Ascending aorta (tissue), 2 donors: ENCODE results near the gene GPC5. TPM values are rescaled to one million over a fixed set of nuclear protein-coding genes. Genes with fewer than 3 reads are reported as not detected.
"Not testable (repeated sequence)": the region's sequence is repeated elsewhere in the genome, so short reads cannot be mapped to it uniquely, and the experiment has no call there.

Experiments used
- DNase-seq, 2 donors: peaks; one replicate each; pipeline ENCODE4 v3.0.0-alpha.2; 2019; ENCODE audit warnings: low spot score in 2 of 2
- H3K27ac ChIP-seq, 2 donors: fragments of 200-600 bp; sonication (generic); one replicate each; pipeline ENCODE4 v1.5.1; 2016 to 2017; ENCODE audit warnings: mild to moderate bottlenecking in 1 of 2
- H3K27me3 ChIP-seq: fragments of 200-600 bp; sonication (generic); one replicate; pipeline ENCODE4 v1.5.1; 2017
- H3K36me3 ChIP-seq, 2 donors: fragments of 200-600 bp; sonication (generic); one replicate each; pipeline ENCODE4 v1.5.1; 2016
- H3K4me1 ChIP-seq, 2 donors: fragments of 200-600 bp; sonication (generic); one replicate each; pipeline ENCODE4 v1.5.1; 2016 to 2017; ENCODE audit warnings: mild to moderate bottlenecking in 1 of 2
- H3K4me3 ChIP-seq, 2 donors: fragments of 200-600 bp; sonication (generic); one replicate each; pipeline ENCODE4 v1.5.1; 2016 to 2017; ENCODE audit warnings: mild to moderate bottlenecking in 1 of 2
- H3K9me3 ChIP-seq, 2 donors: fragments of 200-600 bp; sonication (generic); one replicate each; pipeline ENCODE4 v1.5.1; 2016
- intact Hi-C: fragments of 100-400 bp; cut with DNase I; formaldehyde crosslinking; loops from one replicate; pipeline ENCODE4 v1.15.1; 2023
- total RNA-seq: library from RNA; depleted of rRNA; stranded (reverse); fragments of >200 nt; gene quantifications from one replicate; pipeline ENCODE4 v1.1.0, GENCODE V29; 2016
- TF ChIP-seq, protein P1 (sequence below), 3 experiments: fragments of 200-600 bp in 2 of 3; fragments of 450-650 bp in 1 of 3; sonication (generic) in 2 of 3; IDR thresholded peaks; one replicate each; pipeline ENCODE4 v1.5.1; 2016 to 2019; ENCODE audit warnings: antibody characterized with exemption in 3 of 3, mild to moderate bottlenecking in 1 of 3, moderate library complexity in 1 of 3

GPC5 gene
- total RNA-seq, 1 donor from 2014 or later: not detected

DNA sequence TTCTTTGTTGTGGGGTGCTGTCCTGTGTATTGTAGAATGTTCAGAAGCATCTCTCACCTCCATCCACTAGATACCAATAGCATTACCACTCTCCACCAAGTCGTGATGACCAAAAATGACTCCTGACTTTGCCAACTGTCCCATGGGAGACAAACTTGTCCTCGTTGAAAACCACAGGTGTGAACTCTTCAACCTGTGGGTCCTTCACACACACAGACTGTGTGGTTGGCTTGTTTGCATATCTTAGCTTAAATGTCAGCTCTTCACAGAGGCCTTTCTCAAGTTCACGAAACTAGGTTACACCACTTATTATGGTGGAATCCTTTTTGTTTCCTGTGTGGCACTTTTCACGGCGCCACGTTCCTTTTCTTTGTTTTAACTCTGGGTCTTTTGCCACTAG is 6.8 kb downstream of the GPC5 start:
- Histone ChIP-seq H3K4me3 (no peak overlapping the region), H3K27me3 (no peaks in the 10 kb centered on the region), H3K27ac (no peak overlapping the region), H3K4me1 (no peaks in the 10 kb centered on the region), H3K36me3 (no peaks in the 10 kb centered on the region), H3K9me3 (no peaks in the 10 kb centered on the region)
- DNase-seq: no peak
- TF ChIP-seq, protein P1, sequence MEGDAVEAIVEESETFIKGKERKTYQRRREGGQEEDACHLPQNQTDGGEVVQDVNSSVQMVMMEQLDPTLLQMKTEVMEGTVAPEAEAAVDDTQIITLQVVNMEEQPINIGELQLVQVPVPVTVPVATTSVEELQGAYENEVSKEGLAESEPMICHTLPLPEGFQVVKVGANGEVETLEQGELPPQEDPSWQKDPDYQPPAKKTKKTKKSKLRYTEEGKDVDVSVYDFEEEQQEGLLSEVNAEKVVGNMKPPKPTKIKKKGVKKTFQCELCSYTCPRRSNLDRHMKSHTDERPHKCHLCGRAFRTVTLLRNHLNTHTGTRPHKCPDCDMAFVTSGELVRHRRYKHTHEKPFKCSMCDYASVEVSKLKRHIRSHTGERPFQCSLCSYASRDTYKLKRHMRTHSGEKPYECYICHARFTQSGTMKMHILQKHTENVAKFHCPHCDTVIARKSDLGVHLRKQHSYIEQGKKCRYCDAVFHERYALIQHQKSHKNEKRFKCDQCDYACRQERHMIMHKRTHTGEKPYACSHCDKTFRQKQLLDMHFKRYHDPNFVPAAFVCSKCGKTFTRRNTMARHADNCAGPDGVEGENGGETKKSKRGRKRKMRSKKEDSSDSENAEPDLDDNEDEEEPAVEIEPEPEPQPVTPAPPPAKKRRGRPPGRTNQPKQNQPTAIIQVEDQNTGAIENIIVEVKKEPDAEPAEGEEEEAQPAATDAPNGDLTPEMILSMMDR (IDR thresholded peaks at IDR 0.05): no peak
- intact Hi-C loops: no loop called here

GRCh38 chr13:91406619-91407018 is 8.2 kb downstream of the GPC5 start:
- Histone ChIP-seq H3K27me3 (no peaks in the 10 kb centered on the region), H3K9me3 (no peaks in the 10 kb centered on the region), H3K27ac (no peak overlapping the region), H3K4me1 (no peaks in the 10 kb centered on the region), H3K4me3 (no peak overlapping the region), H3K36me3 (no peaks in the 10 kb centered on the region)
- TF ChIP-seq, protein P1 (IDR thresholded peaks at IDR 0.05): peak in 1 of 3 experiments; percentile 31
- intact Hi-C loops: no loop called here
- DNase-seq: no peak

GRCh38 chr13:91408971-91409370 is 10.6 kb downstream of the GPC5 start:
- no peaks in the 10 kb centered on the region for H3K9me3 ChIP-seq
- DNase-seq: no peak
- no peaks in the 10 kb centered on the region for H3K36me3 ChIP-seq
- H3K27ac ChIP-seq: no peak overlapping the region
- no peaks in the 10 kb centered on the region for H3K27me3 ChIP-seq
- TF ChIP-seq, protein P1 (IDR thresholded peaks at IDR 0.05): no peak
- H3K4me1 ChIP-seq: no peaks in the 10 kb centered on the region
- no peak overlapping the region for H3K4me3 ChIP-seq
- intact Hi-C loops: no loop called here

GRCh38 chr13:91416579-91416978 is 18.2 kb downstream of the GPC5 start:
- H3K36me3 ChIP-seq, DNase-seq, intact Hi-C loops, H3K27ac ChIP-seq, H3K4me1 ChIP-seq, H3K4me3 ChIP-seq, H3K9me3 ChIP-seq, H3K27me3 ChIP-seq: not testable (repeated sequence)

DNA sequence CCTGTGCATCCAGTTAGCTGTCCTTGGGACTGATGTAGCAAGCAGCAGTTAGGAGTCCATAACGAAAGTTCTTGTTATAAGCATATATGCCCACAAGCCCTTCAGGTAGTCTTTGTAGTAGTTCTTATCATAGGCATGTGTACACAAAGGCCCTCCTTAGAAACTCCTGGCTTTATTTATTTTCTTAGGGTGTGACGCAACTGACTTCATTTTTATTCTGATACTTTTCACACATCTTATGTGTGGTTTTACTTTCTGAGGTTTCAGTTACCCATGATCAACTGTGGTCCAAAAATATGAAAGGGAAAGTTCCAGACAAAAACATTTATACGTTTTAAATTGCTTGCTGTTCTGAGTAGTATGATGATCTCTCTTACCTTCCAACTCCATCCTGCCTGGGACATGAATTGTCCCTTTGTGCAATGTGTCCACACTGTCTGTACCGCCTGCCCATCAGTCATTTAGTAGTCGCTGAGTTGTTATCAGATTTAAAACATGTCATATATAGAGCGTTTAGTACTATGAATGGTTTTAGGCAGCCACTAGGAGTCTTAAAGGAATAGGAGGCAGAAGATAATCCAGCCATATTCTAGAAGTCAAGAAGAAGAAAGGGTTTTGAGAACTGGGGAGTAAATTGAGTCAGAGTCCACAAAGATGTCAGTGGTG is 19.4 kb downstream of the GPC5 start:
- no peaks in the 10 kb centered on the region for H3K27me3 ChIP-seq
- H3K36me3 ChIP-seq: no peaks in the 10 kb centered on the region
- no peaks in the 10 kb centered on the region for H3K9me3 ChIP-seq
- intact Hi-C loops: no loop called here
- DNase-seq: no peak
- no peak overlapping the region for H3K4me3 ChIP-seq
- TF ChIP-seq, protein P1 (IDR thresholded peaks at IDR 0.05): no peak
- no peak overlapping the region for H3K27ac ChIP-seq
- no peaks in the 10 kb centered on the region for H3K4me1 ChIP-seq

- Histone ChIP-seq H3K36me3 (no peaks in the 10 kb centered on the region), H3K4me3 (no peak overlapping the region), H3K4me1 (no peaks in the 10 kb centered on the region), H3K27me3 (no peaks in the 10 kb centered on the region), H3K27ac (no peak overlapping the region), H3K9me3 (no peaks in the 10 kb centered on the region)
- TF ChIP-seq, protein P1 (IDR thresholded peaks at IDR 0.05): no peak
- intact Hi-C loops: no loop called here
- no peak for DNase-seq
Measured at GRCh38 chr13:91426913-91427312, 28.5 kb downstream of the GPC5 start.

- DNase-seq, H3K4me3 ChIP-seq, H3K27me3 ChIP-seq, H3K4me1 ChIP-seq, H3K27ac ChIP-seq, H3K9me3 ChIP-seq, H3K36me3 ChIP-seq, intact Hi-C loops: not testable (repeated sequence)
Measured at GRCh38 chr13:91438674-91439073, 40.3 kb downstream of the GPC5 start.
